ENCODE data around the gene GCN1.
"Not testable (repeated sequence)": the region's sequence is repeated elsewhere in the genome, so short reads cannot be mapped to it uniquely, and the experiment has no call there.

Gene GCN1

DNA sequence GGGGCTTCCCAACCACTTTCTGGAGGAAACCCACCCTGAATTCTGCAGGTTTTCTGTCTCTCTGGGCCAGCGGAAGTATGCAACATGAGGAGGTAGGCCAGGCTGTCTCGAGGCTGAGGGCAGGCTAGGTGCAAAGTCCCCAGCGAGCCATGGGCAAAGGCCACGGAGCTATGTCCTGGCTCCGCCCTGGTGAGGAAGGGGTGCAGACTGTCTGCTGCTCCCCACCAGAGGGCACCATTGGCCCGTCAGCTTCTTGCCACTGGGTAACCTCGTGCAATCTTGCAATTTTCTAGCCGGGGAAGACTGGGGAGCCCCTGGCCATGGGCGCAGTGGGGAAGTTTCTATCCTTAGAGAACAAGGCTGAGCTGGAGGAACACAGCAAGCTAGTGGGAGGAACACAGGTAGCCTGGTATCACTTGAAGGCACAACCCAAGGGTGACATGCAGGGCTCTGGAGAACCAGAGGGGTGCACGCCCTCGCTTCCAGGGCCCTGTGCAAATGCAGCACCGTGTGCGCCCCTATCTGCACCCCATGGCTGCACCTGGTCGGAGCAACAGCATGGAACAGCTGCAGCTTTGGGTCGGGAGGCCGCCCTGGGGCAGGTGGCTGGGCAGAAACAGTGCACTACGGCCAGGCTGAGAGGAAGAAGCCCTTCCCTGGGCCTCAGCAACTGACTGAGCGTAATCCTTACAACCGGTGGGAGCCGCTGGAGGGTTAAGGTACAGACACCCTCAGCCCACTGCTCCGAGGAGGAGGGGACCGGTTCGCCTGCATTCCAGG, 34.0 kb upstream of the GCN1 start:
- DNase-seq = peak; percentile 61

DNA sequence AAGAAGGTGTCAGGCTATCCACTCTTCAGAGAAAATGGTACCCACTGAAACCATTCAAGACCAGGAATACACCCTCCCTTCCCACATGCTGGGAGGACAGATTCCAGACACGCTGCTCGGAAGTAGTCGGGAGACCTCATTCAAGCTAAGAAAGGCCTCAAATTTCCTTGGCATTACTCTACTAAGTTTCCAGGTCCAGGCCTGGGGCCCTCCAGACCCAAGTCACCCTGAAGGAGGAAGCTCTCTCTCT, 33.5 kb upstream of the GCN1 start:
- no peak for DNase-seq

- no peak for DNase-seq
Observed at GRCh38 chr12:120227233-120228040, 32.9 kb upstream of the GCN1 start.

- no peak for DNase-seq
Observed at GRCh38 chr12:120225852-120226640, 31.5 kb upstream of the GCN1 start.

DNA sequence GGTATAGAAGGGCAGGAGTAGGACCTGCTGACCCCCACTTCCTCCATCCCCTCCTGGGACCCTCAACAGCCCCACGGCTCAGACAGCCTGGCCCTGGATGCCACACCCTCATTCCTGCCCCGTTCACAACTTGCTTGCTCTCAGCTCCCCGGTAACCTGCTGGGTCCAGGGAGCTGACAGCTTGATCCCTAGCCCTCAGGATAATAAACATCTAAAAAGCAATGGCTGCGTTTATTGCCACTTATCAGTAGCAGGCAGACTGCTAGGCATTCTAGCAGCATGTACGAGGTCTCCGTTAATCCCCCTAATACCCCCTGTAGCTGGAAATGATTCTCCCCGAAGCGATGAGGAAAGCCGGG, 30.7 kb upstream of the GCN1 start:
- DNase-seq = no peak

DNA sequence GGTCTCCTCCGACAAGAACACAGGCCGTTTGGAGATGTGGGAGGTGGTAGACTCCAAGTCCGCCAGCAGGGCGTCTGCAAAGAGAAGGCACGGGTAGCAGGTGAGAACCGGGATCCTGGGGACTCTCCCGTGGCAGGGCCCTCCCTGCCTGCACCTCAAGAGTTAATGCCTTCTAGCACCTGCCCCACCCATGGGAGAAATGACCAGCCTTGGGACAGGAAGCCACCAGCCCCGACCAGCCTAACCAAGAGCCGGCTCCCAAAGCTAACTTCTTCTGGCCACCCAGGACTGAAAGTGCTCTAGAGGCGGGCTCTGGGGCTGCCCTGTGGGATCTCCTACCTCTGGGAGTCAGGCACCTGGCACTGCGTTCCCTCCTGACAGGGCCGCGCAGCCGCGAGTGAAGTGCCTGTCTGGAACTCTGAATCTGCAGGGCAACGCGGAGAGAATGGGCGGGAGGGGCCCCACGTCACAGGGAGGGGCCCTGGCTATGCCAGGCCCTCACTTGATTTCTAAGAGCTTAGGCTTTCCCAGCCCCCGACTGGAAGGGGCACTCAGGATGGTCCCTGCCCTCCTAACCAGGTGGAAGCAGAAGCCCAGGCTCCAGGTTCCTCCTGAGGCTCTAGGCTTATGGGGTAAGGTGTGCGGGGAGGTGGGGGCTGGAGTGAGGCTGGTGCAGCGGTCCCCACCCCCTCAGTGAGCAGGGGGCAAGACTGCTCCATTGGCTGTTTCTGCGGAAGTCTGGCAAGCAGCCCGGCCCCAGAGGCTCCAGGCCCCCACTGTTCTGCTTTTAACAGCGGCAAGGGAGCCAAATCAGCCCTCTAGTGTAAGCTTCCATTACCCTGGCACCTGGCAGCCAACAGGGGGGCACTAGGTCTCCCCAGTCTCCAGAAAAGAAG, 30.0 kb upstream of the GCN1 start:
- peak; percentile 92 for DNase-seq

DNA sequence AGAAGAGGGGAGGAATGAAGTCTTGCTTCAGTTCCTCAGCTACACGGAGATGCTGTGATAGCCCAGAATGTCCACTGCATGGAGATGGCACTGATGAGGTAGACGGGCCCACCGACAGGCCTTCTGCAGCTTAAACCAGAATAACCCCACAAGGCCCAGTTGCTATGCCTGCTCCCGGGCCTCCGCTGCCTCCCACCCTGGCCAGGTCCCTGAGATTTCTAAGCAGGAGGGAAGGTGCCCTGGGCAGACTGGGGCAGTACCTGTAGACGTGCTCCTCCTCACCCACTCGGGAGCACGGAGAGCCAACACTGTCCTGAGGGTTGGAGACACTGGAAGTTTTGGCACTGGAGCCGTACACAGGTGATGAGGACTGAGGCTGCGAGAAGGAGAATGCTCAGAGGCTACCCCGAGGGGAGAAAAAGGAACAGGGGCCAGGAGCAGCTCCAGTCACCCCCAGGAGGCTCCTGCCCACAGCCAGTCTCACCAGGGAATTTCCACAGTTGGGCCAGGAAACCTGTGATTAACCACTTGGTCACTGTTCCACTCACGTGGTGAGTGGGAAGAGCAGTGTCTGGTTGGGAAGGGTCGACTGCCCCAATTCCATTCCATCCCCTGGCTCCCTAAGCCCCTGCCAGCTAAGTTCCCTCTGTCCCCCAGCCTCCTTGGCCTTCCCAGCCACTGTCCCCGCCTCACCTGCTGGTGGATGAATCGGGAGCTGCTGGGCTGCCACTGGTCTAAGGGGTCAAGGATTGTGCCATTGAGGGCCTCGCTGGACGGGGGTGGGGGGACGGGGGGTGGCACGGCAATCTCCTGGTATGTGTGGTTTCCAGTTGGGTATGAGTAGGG, 29.2 kb upstream of the GCN1 start:
- no peak for DNase-seq

- DNase-seq = no peak
Observed at GRCh38 chr12:120222288-120222832, 27.8 kb upstream of the GCN1 start.

DNA sequence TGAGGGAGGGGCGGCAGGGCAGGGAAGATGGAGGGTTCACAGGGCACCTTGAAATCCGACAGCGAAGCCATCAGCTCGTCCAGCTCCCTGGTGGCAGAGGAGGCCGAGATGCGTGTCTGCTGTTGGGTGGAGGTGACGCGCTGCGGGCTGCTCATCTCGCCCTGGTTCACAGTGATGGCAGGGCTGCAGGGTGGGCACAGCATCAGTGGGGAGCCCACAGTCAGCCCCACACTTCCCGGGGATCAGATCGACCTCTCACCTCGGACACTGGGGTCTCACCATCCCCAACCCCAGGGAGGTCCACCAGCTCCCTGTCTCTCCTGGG, 27.0 kb upstream of the GCN1 start:
- DNase-seq = no peak

DNA sequence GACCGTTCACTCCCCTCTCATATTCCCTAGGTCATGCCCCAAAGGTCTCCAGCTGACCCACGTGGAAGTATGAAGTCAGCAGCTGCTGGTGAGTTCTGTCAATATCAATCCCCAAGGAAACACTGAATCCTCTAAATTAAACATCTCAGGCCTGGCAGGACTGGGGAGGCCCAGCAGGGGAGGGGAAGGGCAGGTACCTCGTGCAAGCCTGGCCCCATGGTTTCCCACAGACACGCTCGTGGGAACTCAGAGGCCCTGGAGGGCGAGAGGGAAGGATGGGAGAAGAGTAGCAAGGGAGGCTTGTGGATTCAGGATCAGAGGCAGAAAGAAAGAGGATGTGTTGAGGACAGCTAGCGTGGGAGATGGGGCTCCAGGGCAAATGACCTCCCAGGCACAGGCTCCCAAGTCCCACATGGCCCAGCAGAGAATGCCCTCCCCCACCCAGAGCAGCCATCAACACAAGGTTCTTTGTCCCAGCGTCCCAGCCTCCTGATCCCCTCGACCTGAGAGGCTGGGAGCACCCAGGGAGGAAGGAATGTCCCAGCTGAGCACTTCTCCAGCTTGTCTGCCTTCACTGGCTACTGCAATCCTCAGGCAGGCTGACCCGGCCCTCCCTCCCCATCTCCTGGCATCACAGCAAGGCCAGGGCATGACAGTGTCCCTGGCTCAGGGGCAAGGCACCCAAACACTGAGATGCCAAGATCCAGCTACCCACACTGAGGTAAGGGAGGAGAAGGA, 26.5 kb upstream of the GCN1 start:
- DNase-seq = no peak

DNA sequence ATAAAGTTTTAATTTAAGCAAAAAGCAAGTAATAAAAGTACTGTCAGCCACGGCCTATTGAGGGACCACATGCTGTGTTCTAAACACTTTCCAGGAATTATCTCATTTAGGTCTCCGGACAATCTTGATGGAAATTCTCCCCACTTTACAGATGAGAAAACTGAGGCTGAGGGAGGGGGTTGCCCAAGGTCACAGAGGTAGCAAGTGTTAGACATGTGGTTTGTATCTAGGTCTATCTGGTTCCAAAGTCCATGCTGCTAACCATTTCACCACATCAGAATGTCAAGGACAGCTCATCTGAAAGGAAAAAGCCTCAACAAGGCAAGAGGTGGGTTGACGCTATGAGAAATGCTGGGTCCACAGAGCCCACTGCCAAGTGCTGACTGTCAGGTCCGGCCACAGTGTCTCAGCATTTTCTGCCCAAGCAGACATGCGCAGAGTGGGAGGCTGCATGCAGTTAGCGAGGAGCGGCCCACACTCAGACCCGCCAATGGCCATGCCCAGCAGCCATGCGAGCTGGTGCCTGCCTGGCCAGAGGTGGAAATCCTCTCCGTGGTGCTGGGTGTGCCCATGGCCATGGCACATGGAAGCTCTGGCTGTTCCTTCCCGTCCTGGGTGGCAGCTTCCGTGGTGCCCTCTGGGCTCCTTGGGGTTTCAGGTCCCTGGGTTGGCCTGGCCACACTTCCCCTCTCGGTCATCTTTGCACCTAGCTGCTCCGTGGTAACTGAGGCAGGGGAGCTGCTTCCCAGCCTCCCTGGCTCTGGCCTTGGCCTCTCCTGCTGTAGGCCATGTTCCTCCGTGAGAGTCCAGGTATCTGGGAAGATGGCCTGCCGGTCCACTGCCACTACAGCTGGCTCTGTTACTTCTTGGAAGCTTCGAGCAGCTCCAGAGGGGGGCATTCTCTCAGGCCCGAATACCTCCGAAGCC, 24.4 kb upstream of the GCN1 start:
- DNase-seq = no peak

- DNase-seq = no peak
Observed at GRCh38 chr12:120216742-120217605, 22.5 kb upstream of the GCN1 start.

DNA sequence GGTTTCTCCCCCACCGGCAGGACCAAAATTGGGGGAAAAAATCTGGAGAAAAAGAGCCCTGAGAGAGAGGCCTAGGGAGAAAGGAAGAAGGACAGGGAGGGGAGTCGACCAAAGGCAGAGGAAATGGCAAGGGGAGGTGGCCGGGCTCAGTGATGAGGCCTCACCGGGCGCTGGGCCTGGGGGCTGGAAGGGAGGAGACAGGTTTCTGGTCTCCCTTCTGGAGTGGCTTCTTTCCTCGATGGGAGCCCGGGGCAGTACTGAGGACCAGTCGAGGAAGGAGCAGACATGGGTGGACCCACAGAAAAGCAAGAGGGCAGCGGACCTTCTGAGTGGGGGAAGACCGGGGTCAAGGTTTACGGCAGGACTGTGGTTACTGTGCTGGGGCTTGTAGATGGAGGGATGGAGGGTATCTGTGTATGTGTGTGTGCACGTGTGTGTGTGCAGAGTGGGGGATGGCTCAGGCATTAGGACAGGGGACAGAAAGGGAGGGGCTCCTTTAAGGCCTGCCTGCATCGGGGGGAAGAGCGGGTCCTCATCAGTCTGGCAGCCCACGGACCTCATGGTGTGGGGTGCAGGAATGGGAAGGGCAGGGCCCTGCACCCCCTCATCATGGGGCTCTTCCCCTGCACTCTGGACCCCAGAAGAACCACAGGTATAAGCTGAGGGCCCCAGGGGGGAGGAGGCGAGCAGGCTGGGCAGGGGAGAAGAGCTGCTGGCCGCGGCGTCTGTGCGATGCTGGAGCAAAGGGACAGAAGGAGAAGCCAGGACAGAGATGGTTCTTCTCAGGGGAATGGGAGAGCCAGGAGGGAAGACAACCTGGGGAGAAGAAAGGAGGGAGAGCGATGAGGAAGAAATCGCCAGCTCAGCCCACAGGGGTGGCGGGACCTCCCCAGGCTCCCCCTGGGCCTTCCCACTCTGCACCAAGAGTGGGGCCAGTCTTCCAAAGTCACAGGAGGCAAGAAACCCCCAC, 21.5 kb upstream of the GCN1 start:
- no peak for DNase-seq

- DNase-seq = no peak
Observed at GRCh38 chr12:120215357-120215735, 20.8 kb upstream of the GCN1 start.

- no peak for DNase-seq
Observed at GRCh38 chr12:120214626-120215356, 20.3 kb upstream of the GCN1 start.

DNA sequence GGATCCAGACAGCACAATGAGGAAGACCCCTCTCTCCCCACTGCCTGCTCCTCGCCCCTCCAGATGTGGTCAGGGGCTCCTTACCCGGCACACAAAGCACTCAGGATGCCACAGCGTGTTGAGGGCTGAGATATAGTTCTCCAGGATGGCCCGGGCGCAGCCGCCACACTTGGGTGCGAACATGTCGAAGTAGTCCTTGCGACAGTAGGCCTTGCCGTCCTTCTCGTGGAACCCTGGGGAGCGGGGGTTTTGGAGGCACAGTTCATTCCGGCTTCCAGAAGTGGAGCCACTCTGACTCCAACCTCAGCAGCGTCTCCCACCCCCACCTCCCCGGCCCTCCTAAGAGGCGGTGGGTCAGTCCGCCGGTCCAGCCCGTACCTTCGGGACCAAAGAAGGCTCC, 19.2 kb upstream of the GCN1 start:
- DNase-seq = no peak

- DNase-seq = not testable (repeated sequence)
Observed at GRCh38 chr12:120213182-120213581, 18.7 kb upstream of the GCN1 start.
